Effector memory CD4-positive, alpha-beta T cell (primary cell): ENCODE measurements around the gene GCGR.

Experiments
- DNase-seq, 3 donors: peaks; one replicate each; pipeline ENCODE4 v3.0.0-alpha.2; 2020
- H3K27ac ChIP-seq: 2 replicates; pipeline ENCODE4 v1.7.0; 2013; ENCODE audit warnings: mild to moderate bottlenecking, low read length, moderate library complexity; ENCODE audit not compliant: insufficient read depth, poor library complexity, severe bottlenecking
- H3K27me3 ChIP-seq: replicated peaks from 2 replicates; pipeline ENCODE4 v1.7.0; 2013; ENCODE audit warnings: mild to moderate bottlenecking, low read length; ENCODE audit not compliant: insufficient read depth, control insufficient read depth, poor library complexity, severe bottlenecking
- H3K36me3 ChIP-seq: 2 replicates; pipeline ENCODE4 v1.7.0; 2013; ENCODE audit warnings: mild to moderate bottlenecking, low read length, moderate library complexity; ENCODE audit not compliant: control insufficient read depth, insufficient read depth
- H3K4me1 ChIP-seq: 2 replicates; pipeline ENCODE4 v1.7.0; 2013; ENCODE audit warnings: low read length, mild to moderate bottlenecking; ENCODE audit not compliant: control insufficient read depth, insufficient read depth, poor library complexity, severe bottlenecking
- H3K4me3 ChIP-seq: 2 replicates; pipeline ENCODE4 v1.7.0; 2013; ENCODE audit warnings: low read length, low read depth, mild to moderate bottlenecking; ENCODE audit not compliant: insufficient read depth, poor library complexity, severe bottlenecking
- H3K9me3 ChIP-seq: 2 replicates; pipeline ENCODE4 v1.7.0; 2013; ENCODE audit warnings: mild to moderate bottlenecking, low read length, moderate library complexity; ENCODE audit not compliant: control insufficient read depth

Gene GCGR

DNA sequence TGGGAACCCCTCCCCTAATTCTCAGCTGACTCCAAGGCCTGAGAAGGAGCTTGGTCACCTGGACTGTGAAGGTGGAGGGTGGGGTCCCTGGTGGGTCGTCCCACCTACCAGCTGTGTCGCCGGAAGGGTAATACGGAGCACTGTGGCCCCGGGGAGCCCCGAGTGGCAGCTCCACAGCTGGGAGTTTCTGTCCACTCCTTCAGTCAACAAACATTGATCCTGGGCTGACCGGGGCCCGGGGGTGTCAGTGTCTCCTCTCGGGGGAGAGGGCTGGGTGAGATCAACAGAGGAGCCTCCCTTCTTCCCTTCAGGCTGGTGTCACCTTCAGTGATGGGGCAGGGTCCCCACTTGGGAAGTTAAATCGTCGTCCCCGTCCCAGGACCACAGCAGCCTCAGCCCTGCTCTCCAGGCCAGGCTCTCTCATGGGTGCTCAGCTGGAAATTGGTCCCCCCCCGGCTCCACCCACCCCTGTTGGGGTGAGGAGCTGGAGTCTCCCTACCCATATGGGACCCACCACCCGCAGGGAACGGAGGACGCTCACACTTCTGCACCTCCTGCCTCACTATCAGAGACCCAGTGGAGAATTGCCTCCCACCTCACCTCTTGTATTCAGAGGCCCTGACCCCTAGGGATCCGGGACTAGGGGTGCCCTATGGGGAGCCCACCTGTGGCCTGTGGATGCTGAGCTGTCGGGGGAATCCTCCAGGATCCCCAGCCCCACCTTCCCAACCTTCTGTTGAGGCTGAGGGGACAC lies 1.9 kb downstream of the GCGR start:
- no peak overlapping the region for H3K27ac ChIP-seq
- no peaks in the 10 kb centered on the region for H3K4me1 ChIP-seq
- no peaks in the 10 kb centered on the region for H3K9me3 ChIP-seq
- no peaks in the 10 kb centered on the region for H3K36me3 ChIP-seq
- H3K4me3 ChIP-seq, result no peak overlapping the region
- DNase-seq, result no peak
- peaks cover 36% of the 10 kb centered on the region for H3K27me3 ChIP-seq

GRCh38 chr17:81806461-81807209 lies 2.7 kb downstream of the GCGR start:
- Histone ChIP-seq H3K27me3 (peaks cover 36% of the 10 kb centered on the region), H3K27ac (no peak overlapping the region), H3K36me3 (no peaks in the 10 kb centered on the region), H3K4me1 (no peaks in the 10 kb centered on the region), H3K4me3 (no peak overlapping the region), H3K9me3 (no peaks in the 10 kb centered on the region)
- DNase-seq, result no peak

GRCh38 chr17:81807210-81807719 lies 3.3 kb downstream of the GCGR start:
- H3K36me3 ChIP-seq, result no peaks in the 10 kb centered on the region
- H3K27me3 ChIP-seq, result peaks cover 36% of the 10 kb centered on the region

GRCh38 chr17:81807839-81808238 lies 3.9 kb downstream of the GCGR start:
- peaks cover 36% of the 10 kb centered on the region for H3K27me3 ChIP-seq

More at GRCh38 chr17:81807210-81807719, 3.3 kb downstream of the GCGR start:
- no peak for DNase-seq
- Histone ChIP-seq H3K27ac (no peak overlapping the region), H3K4me3 (no peak overlapping the region), H3K9me3 (no peaks in the 10 kb centered on the region), H3K4me1 (no peaks in the 10 kb centered on the region)

GRCh38 chr17:81808778-81809555 lies 5.0 kb downstream of the GCGR start:
- H3K4me3 ChIP-seq, result no peak overlapping the region
- no peak overlapping the region for H3K27ac ChIP-seq
- peaks cover 30% of the 10 kb centered on the region for H3K27me3 ChIP-seq
- DNase-seq, result no peak
- no peaks in the 10 kb centered on the region for H3K4me1 ChIP-seq
- no peaks in the 10 kb centered on the region for H3K36me3 ChIP-seq
- no peaks in the 10 kb centered on the region for H3K9me3 ChIP-seq

More at GRCh38 chr17:81807839-81808238, 3.9 kb downstream of the GCGR start:
- Histone ChIP-seq H3K4me1 (no peaks in the 10 kb centered on the region), H3K9me3 (no peaks in the 10 kb centered on the region), H3K27ac (no peak overlapping the region), H3K4me3 (no peak overlapping the region), H3K36me3 (no peaks in the 10 kb centered on the region)
- DNase-seq, result no peak

DNA sequence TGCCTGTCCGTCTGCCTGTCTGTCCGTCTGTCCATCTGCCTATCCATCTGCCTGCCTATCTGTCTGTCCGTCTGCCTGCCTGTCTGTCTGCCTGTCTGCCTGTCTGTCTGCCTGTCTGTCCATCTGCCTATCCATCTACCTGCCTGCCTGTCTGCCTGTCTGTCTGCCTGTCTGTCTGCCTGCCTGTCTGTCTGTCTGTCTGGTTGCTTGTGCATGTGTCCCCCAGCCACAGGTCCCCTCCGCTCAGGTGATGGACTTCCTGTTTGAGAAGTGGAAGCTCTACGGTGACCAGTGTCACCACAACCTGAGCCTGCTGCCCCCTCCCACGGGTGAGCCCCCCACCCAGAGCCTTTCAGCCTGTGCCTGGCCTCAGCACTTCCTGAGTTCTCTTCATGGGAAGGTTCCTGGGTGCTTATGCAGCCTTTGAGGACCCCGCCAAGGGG lies 5.6 kb downstream of the GCGR start:
- peaks cover 24% of the 10 kb centered on the region for H3K27me3 ChIP-seq
- no peaks in the 10 kb centered on the region for H3K9me3 ChIP-seq
- no peak overlapping the region for H3K27ac ChIP-seq
- DNase-seq, result no peak
- no peaks in the 10 kb centered on the region for H3K36me3 ChIP-seq
- no peak overlapping the region for H3K4me3 ChIP-seq
- H3K4me1 ChIP-seq, result no peaks in the 10 kb centered on the region

DNA sequence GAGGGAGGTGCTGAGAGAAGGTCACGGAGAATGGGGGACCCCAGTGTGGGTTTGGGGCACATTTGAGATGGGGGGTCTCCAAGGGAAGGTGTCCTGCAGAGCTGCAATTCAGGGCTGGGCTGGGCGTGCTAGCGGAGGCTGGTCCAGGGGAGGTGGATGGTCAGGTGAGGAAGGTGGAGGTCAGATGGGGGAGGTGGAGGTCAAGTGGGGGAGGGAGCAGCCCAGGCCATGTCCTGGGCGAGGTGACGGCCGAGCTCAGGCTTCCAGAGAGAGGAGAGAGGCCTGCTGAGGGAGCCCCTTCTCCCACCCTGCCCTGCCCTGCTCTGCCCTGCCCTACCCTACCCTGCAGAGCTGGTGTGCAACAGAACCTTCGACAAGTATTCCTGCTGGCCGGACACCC lies 6.5 kb downstream of the GCGR start:
- Histone ChIP-seq H3K36me3 (no peaks in the 10 kb centered on the region), H3K9me3 (no peaks in the 10 kb centered on the region), H3K27ac (no peak overlapping the region), H3K4me3 (no peak overlapping the region), H3K4me1 (no peaks in the 10 kb centered on the region), H3K27me3 (peaks cover 15% of the 10 kb centered on the region)
- DNase-seq, result no peak

- Histone ChIP-seq H3K27ac (no peak overlapping the region), H3K4me1 (no peaks in the 10 kb centered on the region), H3K9me3 (no peaks in the 10 kb centered on the region), H3K4me3 (no peak overlapping the region), H3K36me3 (no peaks in the 10 kb centered on the region), H3K27me3 (peaks cover 9% of the 10 kb centered on the region)
- DNase-seq, result no peak
Observed at GRCh38 chr17:81810892-81811704, 7.1 kb downstream of the GCGR start.
